K562 (cell line): Measurements from ENCODE around the gene MTFMT. TPM values are rescaled to one million over a fixed set of nuclear protein-coding genes. Genes with fewer than 3 reads are reported as not detected.

Experiments
- ATAC-seq: fragments of 200-7000 bp; cut with Tn5 transposase; 3 replicates; pipeline ENCODE4 v1.9.1; 2020; ENCODE audit warnings: moderate library complexity
- BruUV-seq: library from RNA; stranded (reverse); fragments of 400-500 nt; replicated peaks from 2 replicates; lab custom pipeline; 2021; lab: Mats Ljungman, UMichigan
- CTCF ChIA-PET: fragments of 300-600 bp; formaldehyde crosslinking; extraction: SDS; loops from one replicate; lab custom pipeline; 2021; ENCODE audit warnings: low intra/inter-chr PET ratio; lab: Yijun Ruan, JAX
- POLR2A ChIA-PET: fragments of 300-600, 350-650 bp; sonication (Branson Sonifier 250); formaldehyde crosslinking; extraction: SDS; loops from one replicate; lab custom pipeline; 2021; ENCODE audit warnings: antibody characterized with exemption, inconsistent platforms; lab: Yijun Ruan, JAX
- DNase-seq, 4 experiments: peaks; one replicate each; pipeline versions ENCODE4 v3.0.0 to v3.0.0-alpha.2; 2011 to 2018; ENCODE audit warnings: low spot score in 3 of 4, mixed read lengths in 3 of 4; ENCODE audit errors: extremely low read depth in 1 of 4
- FAIRE-seq: peaks from 2 replicates; lab custom pipeline; 2011; peaks lifted over from hg19 to GRCh38; lab: Jason Lieb, UNC
- H2AFZ ChIP-seq: 2 replicates; pipeline ENCODE4 v1.6.0; 2011; ENCODE audit warnings: low read depth, low read length, control low read depth, inconsistent platforms
- H3K27ac ChIP-seq: fragments of 200-600 bp; 3 replicates; pipeline ENCODE4 v1.8.0; 2011; ENCODE audit warnings: low read depth, mild to moderate bottlenecking, control low read depth, inconsistent platforms, low read length, moderate library complexity, mixed read lengths; ENCODE audit errors: extremely low read depth
- H3K27me3 ChIP-seq, 2 experiments: fragments of 300-600 bp in 1 of 2; 2 replicates in 1 of 2; 3 replicates in 1 of 2; pipeline versions ENCODE4 v1.6.0 to v1.8.0; 2011; ENCODE audit warnings: inconsistent platforms in 2 of 2, low read length in 2 of 2, mild to moderate bottlenecking in 1 of 2, mixed read lengths in 1 of 2, moderate library complexity in 1 of 2; ENCODE audit not compliant: control insufficient read depth in 2 of 2, insufficient read depth in 2 of 2
- H3K36me3 ChIP-seq: fragments of 300-600 bp; 3 replicates; pipeline ENCODE4 v1.8.0; 2011; ENCODE audit warnings: mild to moderate bottlenecking, low read length, inconsistent platforms; ENCODE audit not compliant: control insufficient read depth, insufficient read depth
- H3K4me1 ChIP-seq, 2 experiments: fragments of 200-600 bp in 1 of 2; replicated peaks in 1 of 2; 2 replicates in 1 of 2; 3 replicates in 1 of 2; pipeline versions ENCODE4 v1.5.1 to v1.8.0; 2011; ENCODE audit warnings: inconsistent platforms in 2 of 2, low read length in 2 of 2, mild to moderate bottlenecking in 1 of 2, mixed read lengths in 1 of 2, moderate library complexity in 1 of 2; ENCODE audit not compliant: control insufficient read depth in 2 of 2, insufficient read depth in 2 of 2
- H3K4me2 ChIP-seq: 2 replicates; pipeline ENCODE4 v1.6.1; 2011; ENCODE audit warnings: low read length, control low read depth, inconsistent platforms, mixed read lengths; ENCODE audit not compliant: insufficient read depth
- H3K4me3 ChIP-seq: fragments of 200-600 bp; sonication (generic), shearing (Covaris generic); 2 replicates; pipeline ENCODE4 v1.5.1; 2016; ENCODE audit warnings: control low read depth, inconsistent platforms
- H3K79me2 ChIP-seq: fragments of 200-600 bp; 3 replicates; pipeline ENCODE4 v1.8.0; 2011; ENCODE audit warnings: low read length, inconsistent platforms; ENCODE audit not compliant: control insufficient read depth, insufficient read depth
- H3K9ac ChIP-seq, 2 experiments: 2 replicates each; pipeline versions ENCODE4 v1.6.0 to v1.6.1; 2011; ENCODE audit warnings: low read depth in 2 of 2, low read length in 2 of 2, control low read depth in 1 of 2, inconsistent platforms in 1 of 2, mild to moderate bottlenecking in 1 of 2, mixed read lengths in 1 of 2; ENCODE audit not compliant: insufficient read depth in 1 of 2
- H3K9me1 ChIP-seq: one replicate; pipeline ENCODE4 v1.6.0; 2011; ENCODE audit warnings: inconsistent platforms, mild to moderate bottlenecking, low read length, moderate library complexity; ENCODE audit not compliant: control insufficient read depth, insufficient read depth
- H3K9me3 ChIP-seq: replicated peaks from 2 replicates; pipeline ENCODE4 v1.5.1; 2011; ENCODE audit warnings: low read depth, low read length, inconsistent platforms; ENCODE audit not compliant: control insufficient read depth, insufficient read depth
- H4K20me1 ChIP-seq: replicated peaks from 2 replicates; pipeline ENCODE4 v1.6.1; 2011; ENCODE audit warnings: low read length, inconsistent platforms, mixed read lengths; ENCODE audit not compliant: control insufficient read depth, insufficient read depth
- ATF1 ChIP-seq, 2 experiments: fragments of 450-650 bp in 1 of 2; IDR thresholded peaks; 2 replicates each; pipeline ENCODE4 v1.6.1; 2016; ENCODE audit warnings: missing compliant biosample characterization in 1 of 2, missing genetic modification characterization in 1 of 2
- ATF4 ChIP-seq: fragments of 450-650 bp; formaldehyde crosslinking; IDR thresholded peaks from 2 replicates; pipeline ENCODE4 v1.4.0; 2022; ENCODE audit warnings: mild to moderate bottlenecking, moderate library complexity
- CEBPZ ChIP-seq: fragments of 150-350 bp; IDR thresholded peaks from 2 replicates; pipeline ENCODE4 v1.6.1; 2014; ENCODE audit warnings: low read depth, mild to moderate bottlenecking, low read length, borderline replicate concordance
- FOXA3 ChIP-seq, 2 experiments: fragments of 450-650 bp in 1 of 2; sonication (generic) in 1 of 2; formaldehyde crosslinking; IDR thresholded peaks in 1 of 2; conservative IDR thresholded peaks in 1 of 2; 2 replicates each; pipeline versions ENCODE4 v1.4.0 to v1.8.0; 2020 to 2022; ENCODE audit warnings: mild to moderate bottlenecking in 2 of 2, missing genetic modification reagents in 1 of 2
- MAFG ChIP-seq: fragments of 450-650 bp; conservative IDR thresholded peaks from 2 replicates; pipeline ENCODE4 v1.6.1; 2016; ENCODE audit warnings: missing genetic modification characterization, missing compliant biosample characterization
- PKNOX1 ChIP-seq: fragments of 450-650 bp; IDR thresholded peaks from 2 replicates; pipeline ENCODE4 v1.6.1; 2016
- POLR2B ChIP-seq: fragments of 450-650 bp; IDR thresholded peaks from 2 replicates; pipeline ENCODE4 v1.6.1; 2018; ENCODE audit warnings: low read depth; ENCODE audit not compliant: partially characterized antibody
- RNF2 ChIP-seq: sonication (generic); IDR thresholded peaks from 2 replicates; pipeline ENCODE4 v1.6.1; 2016
- SP1 ChIP-seq: sonication (generic); formaldehyde crosslinking; IDR thresholded peaks from 2 replicates; pipeline ENCODE4 v1.8.1; 2022; ENCODE audit warnings: mild to moderate bottlenecking, missing genetic modification reagents
- STAG1 ChIP-seq: sonication (generic); formaldehyde crosslinking; IDR thresholded peaks from 2 replicates; pipeline ENCODE4 v1.5.0; 2020; ENCODE audit warnings: missing genetic modification reagents, borderline replicate concordance
- YBX1 ChIP-seq: fragments of 450-650 bp; IDR thresholded peaks from 2 replicates; pipeline ENCODE4 v1.7.1; 2016; ENCODE audit warnings: mild to moderate bottlenecking
- ZKSCAN3 ChIP-seq: fragments of 250-450 bp; sonication (Bioruptor Pico); IDR thresholded peaks from 2 replicates; pipeline ENCODE4 v1.4.0; 2020
- ZNF316 ChIP-seq: fragments of 450-650 bp; IDR thresholded peaks from 2 replicates; pipeline ENCODE4 v1.6.1; 2016
- WGBS: fragments of 100-300 bp; shearing (Covaris generic); methylation state at CpG from one replicate; pipeline ENCODE4 v1.1.6; 2016; ENCODE audit warnings: low coverage, mixed read lengths; ENCODE audit not compliant: insufficient coverage; ENCODE audit errors: missing lambda C conversion rate; 5-methylcytosine and 5-hydroxymethylcytosine counted together
- in situ Hi-C: fragments of 300-500 bp; cut with MboI; formaldehyde crosslinking; loops from 4 replicates; pipeline ENCODE4 v1.15.0; 2018; ENCODE audit warnings: inconsistent platforms, mixed read lengths
- intact Hi-C: fragments of 100-400 bp; cut with micrococcal nuclease; formaldehyde crosslinking; loops from 2 replicates; pipeline ENCODE4 v1.14.2; 2022
- polyA plus RNA-seq, 8 experiments: library from polyadenylated mRNA; depleted of rRNA in 4 of 8; stranded (reverse) in 5 of 8; unstranded in 3 of 8; fragments of >200 nt; fragmentation: Nextera tagmentation in 2 of 8; fragmentation: Illumina TruSeq in 1 of 8; extraction: Ambion mirVana in 2 of 8; extraction: Trizol in 1 of 8; gene quantifications; 2 replicates each; pipeline versions ENCODE4 v1.2.1 to v1.2.3, GENCODE V29; 2011 to 2014; ENCODE audit warnings: inconsistent platforms in 1 of 8, missing spikeins in 1 of 8
- total RNA-seq, 7 experiments: library from RNA; depleted of rRNA in 6 of 7; stranded (reverse); fragments of >200 nt in 6 of 7; fragmentation: Illumina TruSeq in 2 of 7; extraction: Trizol in 2 of 7; gene quantifications; 2 replicates each; pipeline versions ENCODE4 v1.2.1 to v1.2.3, GENCODE V29; 2011 to 2021; ENCODE audit warnings: low replicate concordance in 1 of 7
- TF ChIP-seq, protein P1 (sequence below): IDR thresholded peaks from 2 replicates; pipeline ENCODE4 v1.6.1; 2012; ENCODE audit warnings: low read depth, low read length, improper control_type of control experiment, borderline replicate concordance

The MTFMT gene
- total and polyA plus RNA-seq, 9 of the 15 experiments (the other 6 are each of a cell fraction or from before 2014, with no cell fraction given) = 1.4 to 31.1 (median 16.2) TPM

DNA sequence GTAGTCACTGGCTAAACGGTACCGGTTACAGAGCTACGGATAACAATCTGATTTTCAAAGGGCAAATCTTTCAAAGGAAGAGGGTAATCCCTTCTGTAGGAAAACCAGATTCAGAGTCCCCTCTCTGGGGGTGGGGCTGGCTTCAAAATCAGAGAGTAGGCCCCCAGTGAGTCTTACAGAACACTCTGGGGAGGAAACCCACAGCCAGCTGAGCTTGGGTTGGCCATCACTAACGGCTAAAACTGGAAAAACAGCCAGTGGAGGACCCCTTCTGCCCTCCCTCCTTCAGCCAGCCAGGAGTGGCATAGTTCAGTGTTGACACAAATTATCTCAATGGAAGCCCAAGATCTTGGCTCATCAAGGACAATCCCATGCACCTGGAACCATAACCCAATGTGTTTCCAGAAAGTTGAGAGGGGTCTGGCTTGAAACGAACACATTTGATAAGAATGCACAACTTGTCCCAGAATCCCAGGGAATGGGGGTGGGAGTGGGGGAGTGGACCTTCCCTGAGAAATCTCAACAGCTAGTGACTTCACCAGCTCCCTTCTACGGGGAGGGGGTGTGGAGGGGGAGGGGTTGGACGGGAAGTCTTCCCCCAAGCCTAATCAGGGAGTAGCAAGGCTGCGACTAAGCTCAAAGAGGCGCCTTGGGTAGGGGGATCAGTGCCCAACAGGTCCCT lies 37.3 kb upstream of the MTFMT start:
- H3K9ac ChIP-seq = no peak overlapping the region
- DNase-seq = no peak
- H3K4me1 ChIP-seq = peaks cover 0 to 10% of the 10 kb centered on the region in 2 experiments; a peak in 1 of 5 replicates
- no peak for ATAC-seq
- ChIA-PET POLR2A (interaction anchor here (0.6 to 1.3 kb wide), 5 partner anchors 9 to 238 kb away, joined by 3 to 4 read pairs (median 3); partner anchors contain the start of gene RNU5B-1), CTCF (no interaction called here)
- no peak overlapping the region for H3K27ac ChIP-seq
- in situ Hi-C loops = no loop called here
- H3K9me3 ChIP-seq = no peaks in the 10 kb centered on the region
- H3K36me3 ChIP-seq = no peaks in the 10 kb centered on the region
- peaks cover 3% of the 10 kb centered on the region; the same call in 1 of the 2 replicates for H4K20me1 ChIP-seq
- no peak for FAIRE-seq
- intact Hi-C loops = no loop called here
- no peaks in the 10 kb centered on the region for H3K9me1 ChIP-seq
- H3K4me2 ChIP-seq = no peak overlapping the region
- H3K27me3 ChIP-seq = peaks cover 31 to 62% of the 10 kb centered on the region in 2 experiments
- no peaks in the 10 kb centered on the region for H3K79me2 ChIP-seq
- no peak overlapping the region for H3K4me3 ChIP-seq
- TF ChIP-seq MAFG (tag) (no peak), RNF2 (no peak), ZKSCAN3 (CRISPR knock-in tag) (no peak), CEBPZ (no peak), PKNOX1 (no peak), POLR2B (no peak), FOXA3 (CRISPR knock-in tag; conservative IDR thresholded peaks at IDR 0.05 in 1 of 2, IDR thresholded peaks at IDR 0.05 in 1 of 2) (no peak), SP1 (CRISPR knock-in tag) (no peak), ATF1 (CRISPR knock-in tag; IDR thresholded peaks at IDR 0.05) (no peak), ATF1 (tag; IDR thresholded peaks at IDR 0.05) (no peak), ZNF316 (no peak), ATF4 (CRISPR knock-in tag) (no peak), STAG1 (no peak), YBX1 (no peak)
- TF ChIP-seq, protein P1, sequence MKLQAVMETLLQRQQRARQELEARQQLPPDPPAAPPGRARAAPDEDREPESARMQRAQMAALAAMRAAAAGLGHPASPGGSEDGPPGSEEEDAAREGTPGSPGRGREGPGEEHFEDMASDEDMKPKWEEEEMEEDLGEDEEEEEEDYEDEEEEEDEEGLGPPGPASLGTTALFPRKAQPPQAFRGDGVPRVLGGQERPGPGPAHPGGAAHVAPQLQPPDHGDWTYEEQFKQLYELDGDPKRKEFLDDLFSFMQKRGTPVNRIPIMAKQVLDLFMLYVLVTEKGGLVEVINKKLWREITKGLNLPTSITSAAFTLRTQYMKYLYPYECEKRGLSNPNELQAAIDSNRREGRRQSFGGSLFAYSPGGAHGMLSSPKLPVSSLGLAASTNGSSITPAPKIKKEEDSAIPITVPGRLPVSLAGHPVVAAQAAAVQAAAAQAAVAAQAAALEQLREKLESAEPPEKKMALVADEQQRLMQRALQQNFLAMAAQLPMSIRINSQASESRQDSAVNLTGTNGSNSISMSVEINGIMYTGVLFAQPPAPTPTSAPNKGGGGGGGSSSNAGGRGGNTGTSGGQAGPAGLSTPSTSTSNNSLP = no peak
- TF ChIP-seq, all 486 proteins: peak for 0
- no peak overlapping the region for H2AFZ ChIP-seq
- 14% methylated on average over 5 of the region's 9 CpGs for WGBS
- no TSS peak for BruUV-seq
